T-cell (primary cell): ENCODE results near the gene KAT7. TPM values are rescaled to one million over a fixed set of nuclear protein-coding genes. Genes with fewer than 3 reads are reported as not detected.
A peak's percentile ranks its signal among the peaks of the same experiment; 100 is the strongest.

ENCODE experiments used
- ATAC-seq, 4 experiments: fragments of 200-7000 bp in 3 of 4; fragments of 150-1000 bp in 1 of 4; cut with Tn5 transposase; replicated peaks in 1 of 4; 1 replicate in 3 of 4; 2 replicates in 1 of 4; pipeline ENCODE4 v1.10.0; 2021; ENCODE audit warnings: moderate library complexity in 3 of 4, mild to moderate bottlenecking in 2 of 4, moderate number of reproducible peaks in 1 of 4
- CTCF ChIA-PET, 2 donors: fragments of 300-600 bp; sonication (Branson Sonifier 250); formaldehyde crosslinking; loops; one replicate each; lab custom pipeline; 2022; ENCODE audit warnings: antibody characterized with exemption in 2 of 2; lab: Charles Lee
- POLR2A ChIA-PET, 2 donors: fragments of 300-600 bp; sonication (Branson Sonifier 250); formaldehyde crosslinking; loops; one replicate each; lab custom pipeline; 2022; ENCODE audit warnings: antibody characterized with exemption in 2 of 2; lab: Charles Lee
- DNase-seq, 35 experiments: peaks; one replicate each; pipeline versions ENCODE4 v3.0.0 to v3.0.0-alpha.2; 2013 to 2023
- H3K27ac ChIP-seq: one replicate; pipeline ENCODE4 v1.5.1; 2013; ENCODE audit warnings: low read length
- H3K27me3 ChIP-seq, 2 experiments: replicated peaks in 1 of 2; 1 replicate in 1 of 2; 2 replicates in 1 of 2; pipeline versions ENCODE4 v1.6.1 to v1.7.0; 2013; ENCODE audit warnings: low read length in 1 of 2, mixed read lengths in 1 of 2; ENCODE audit not compliant: control insufficient read depth in 2 of 2, insufficient read depth in 2 of 2; ENCODE audit errors: extremely low read depth in 1 of 2
- H3K36me3 ChIP-seq, 2 donors: 1 replicate in 1 of 2; 2 replicates in 1 of 2; pipeline versions ENCODE4 v1.6.1 to v1.7.0; 2013; ENCODE audit warnings: low read length in 1 of 2; ENCODE audit not compliant: control insufficient read depth in 2 of 2, insufficient read depth in 1 of 2; ENCODE audit errors: extremely low read depth in 1 of 2
- H3K4me1 ChIP-seq, 2 experiments: 1 replicate in 1 of 2; 2 replicates in 1 of 2; pipeline versions ENCODE4 v1.6.1 to v1.7.0; 2013; ENCODE audit warnings: low read length in 2 of 2, mixed read lengths in 1 of 2; ENCODE audit not compliant: insufficient read depth in 2 of 2, control insufficient read depth in 1 of 2; ENCODE audit errors: extremely low read depth in 1 of 2
- H3K4me3 ChIP-seq, 2 donors: 1 replicate in 1 of 2; 2 replicates in 1 of 2; pipeline versions ENCODE4 v1.5.1 to v1.7.0; 2013; ENCODE audit warnings: mild to moderate bottlenecking in 2 of 2, low read length in 1 of 2, moderate library complexity in 1 of 2; ENCODE audit not compliant: control insufficient read depth in 1 of 2; ENCODE audit errors: extremely low read depth in 1 of 2
- H3K9me3 ChIP-seq: 2 replicates; pipeline ENCODE4 v1.7.0; 2013
- H3K27ac Mint-ChIP-seq, 2 donors: one replicate each; pipeline ENCODE4 v1.8.0; 2020 to 2021; ENCODE audit warnings: mild to moderate bottlenecking in 2 of 2, mixed read lengths in 2 of 2
- H3K27me3 Mint-ChIP-seq, 2 donors: one replicate each; pipeline ENCODE4 v1.8.0; 2021 to 2022; ENCODE audit warnings: mixed read lengths in 2 of 2
- H3K36me3 Mint-ChIP-seq: one replicate; pipeline ENCODE4 v1.8.0; 2021; ENCODE audit warnings: mixed read lengths
- H3K4me1 Mint-ChIP-seq, 3 donors: one replicate each; pipeline ENCODE4 v1.8.0; 2020 to 2022; ENCODE audit warnings: mixed read lengths in 3 of 3, mild to moderate bottlenecking in 1 of 3
- H3K4me3 Mint-ChIP-seq, 3 donors: one replicate each; pipeline ENCODE4 v1.8.0; 2020 to 2022; ENCODE audit warnings: mild to moderate bottlenecking in 3 of 3, mixed read lengths in 3 of 3, moderate library complexity in 3 of 3
- H3K9me3 Mint-ChIP-seq, 3 donors: one replicate each; pipeline ENCODE4 v1.8.0; 2020 to 2022; ENCODE audit warnings: mixed read lengths in 3 of 3
- WGBS: methylation state at CpG from one replicate; pipeline ENCODE4 v1.1.5; 2013; ENCODE audit warnings: missing lambda C conversion rate; ENCODE audit not compliant: insufficient coverage; 5-methylcytosine and 5-hydroxymethylcytosine counted together
- total RNA-seq, 35 experiments: library from RNA in 6 of 35; stranded (reverse) in 6 of 35; fragments of 120-200 nt in 1 of 35; gene quantifications; one replicate each; pipeline versions ENCODE4 v1.2.1 to v1.2.4 and lab custom pipeline; 2013 to 2026

The KAT7 gene
- total RNA-seq, 5 donors from 2014 or later (not counting 1 experiment from before 2014, with no cell fraction given) = 96.8 to 197 (median 99.7) TPM

- Mint-ChIP-seq H3K36me3 (no peaks in the 10 kb centered on the region), H3K4me1 (peaks cover 15 to 17% (median 16%) of the 10 kb centered on the region in 3 donors), H3K4me3 (peak overlapping the region in 1 of 3 donors; percentile 64), H3K27me3 (peaks cover 2 to 17% of the 10 kb centered on the region in 2 donors), H3K27ac (no peak overlapping the region), H3K9me3 (no peaks in the 10 kb centered on the region)
- Histone ChIP-seq H3K4me3 (no peak overlapping the region), H3K27me3 (peaks cover 0 to 48% of the 10 kb centered on the region in 2 experiments), H3K27ac (no peak overlapping the region), H3K9me3 (no peaks in the 10 kb centered on the region), H3K4me1 (peaks cover 10 to 18% of the 10 kb centered on the region in 2 experiments), H3K36me3 (no peaks in the 10 kb centered on the region)
- ATAC-seq = no peak
- DNase-seq = no peak
- POLR2A ChIA-PET = no interaction called here
- CTCF ChIA-PET = interaction anchor here in 1 of 2 donors (0.6 kb wide), 1 partner anchor 12 kb away, joined by 5 read pairs; no protein-coding TSS in a partner anchor
- 50% methylated on average over 1 of the region's 3 CpGs for WGBS
These were observed 85.4 kb downstream of the KAT7 start for GRCh38 chr17:49873926-49874325.

GRCh38 chr17:49874911-49875310, 86.4 kb downstream of the KAT7 start:
- no peaks in the 10 kb centered on the region for H3K9me3 ChIP-seq
- H3K27me3 ChIP-seq = peaks cover 6 to 46% of the 10 kb centered on the region in 2 experiments
- ATAC-seq (no peak), DNase-seq (no peak)
- no peak overlapping the region for H3K27ac ChIP-seq
- peaks cover 14 to 17% (median 15%) of the 10 kb centered on the region in 3 donors for H3K4me1 Mint-ChIP-seq
- POLR2A ChIA-PET = interaction anchor here in 1 of 2 donors (0.5 kb wide), 1 partner anchor 21 kb away, joined by 7 read pairs; no protein-coding TSS in a partner anchor
- H3K27me3 Mint-ChIP-seq = peaks cover 12 to 26% of the 10 kb centered on the region in 2 donors
- H3K9me3 Mint-ChIP-seq = no peaks in the 10 kb centered on the region
- no peak overlapping the region for H3K4me3 Mint-ChIP-seq
- H3K27ac Mint-ChIP-seq = no peak overlapping the region
- WGBS = no CpG with 5 or more reads among the region's 2 CpGs
- peaks cover 10 to 18% of the 10 kb centered on the region in 2 experiments for H3K4me1 ChIP-seq
- H3K36me3 Mint-ChIP-seq = no peaks in the 10 kb centered on the region
- H3K4me3 ChIP-seq = no peak overlapping the region
- CTCF ChIA-PET = no interaction called here
- no peaks in the 10 kb centered on the region for H3K36me3 ChIP-seq

- no peaks in the 10 kb centered on the region for H3K36me3 ChIP-seq
- no peak overlapping the region for H3K4me3 Mint-ChIP-seq
- H3K27ac ChIP-seq = no peak overlapping the region
- H3K27ac Mint-ChIP-seq = no peak overlapping the region
- H3K4me1 ChIP-seq = peaks cover 10 to 24% of the 10 kb centered on the region in 2 experiments
- WGBS = 83% methylated on average over 8 of the region's 9 CpGs
- no peak for ATAC-seq
- no peaks in the 10 kb centered on the region for H3K36me3 Mint-ChIP-seq
- H3K27me3 ChIP-seq = peaks cover 6 to 47% of the 10 kb centered on the region in 2 experiments
- H3K9me3 ChIP-seq = no peaks in the 10 kb centered on the region
- CTCF ChIA-PET = interaction anchor here in 1 of 2 donors (1.1 kb wide), 1 partner anchor 77 kb away, joined by 4 read pairs; no protein-coding TSS in a partner anchor
- H3K9me3 Mint-ChIP-seq = no peaks in the 10 kb centered on the region
- no peak for DNase-seq
- peaks cover 17 to 32% of the 10 kb centered on the region in 2 donors for H3K27me3 Mint-ChIP-seq
- peaks cover 19 to 22% (median 19%) of the 10 kb centered on the region in 3 donors for H3K4me1 Mint-ChIP-seq
- POLR2A ChIA-PET = no interaction called here
- no peak overlapping the region for H3K4me3 ChIP-seq
These were observed 87.2 kb downstream of the KAT7 start for GRCh38 chr17:49875685-49876084.

- Histone ChIP-seq H3K27ac (no peak overlapping the region), H3K9me3 (no peaks in the 10 kb centered on the region), H3K4me1 (peaks cover 0 to 11% of the 10 kb centered on the region in 2 experiments), H3K36me3 (no peaks in the 10 kb centered on the region), H3K27me3 (peaks cover 15 to 59% of the 10 kb centered on the region in 2 experiments), H3K4me3 (no peak overlapping the region)
- CTCF ChIA-PET = interaction anchor here (0.6 to 1.9 kb wide), 5 partner anchors 118 to 593 kb away, joined by 3 to 13 read pairs (median 4); no protein-coding TSS in a partner anchor
- no peak for ATAC-seq
- H3K4me3 Mint-ChIP-seq = peak overlapping the region in 1 of 3 donors; percentile 10
- no peak overlapping the region for H3K27ac Mint-ChIP-seq
- DNase-seq = no peak
- WGBS = 67% methylated on average over 3 of the region's 14 CpGs
- H3K27me3 Mint-ChIP-seq = peaks cover 29 to 57% of the 10 kb centered on the region in 2 donors
- no peaks in the 10 kb centered on the region for H3K9me3 Mint-ChIP-seq
- peaks cover 4 to 8% (median 7%) of the 10 kb centered on the region in 3 donors for H3K4me1 Mint-ChIP-seq
- no peaks in the 10 kb centered on the region for H3K36me3 Mint-ChIP-seq
- POLR2A ChIA-PET = no interaction called here
These were observed 90.7 kb downstream of the KAT7 start for GRCh38 chr17:49878931-49879904.

GRCh38 chr17:49880291-49881053, 92.0 kb downstream of the KAT7 start:
- H3K4me1 ChIP-seq = peaks cover 0 to 11% of the 10 kb centered on the region in 2 experiments
- ATAC-seq (peak; percentile 94 to 97 (median 96)), DNase-seq (peak; percentile 12 to 77 (median 60))
- WGBS = 7% methylated on average over 36 of the region's 41 CpGs
- Mint-ChIP-seq H3K27ac (no peak overlapping the region), H3K4me1 (peaks cover 4 to 8% (median 7%) of the 10 kb centered on the region in 3 donors), H3K27me3 (peaks cover 35 to 60% of the 10 kb centered on the region in 2 donors), H3K36me3 (no peaks in the 10 kb centered on the region), H3K9me3 (no peaks in the 10 kb centered on the region), H3K4me3 (peak overlapping the region; percentile 9 to 58 (median 47))
- H3K36me3 ChIP-seq = no peaks in the 10 kb centered on the region
- ChIA-PET CTCF (interaction anchor here (0.6 to 1.9 kb wide), 5 partner anchors 110 to 337 kb away, joined by 3 to 15 read pairs (median 4); no protein-coding TSS in a partner anchor), POLR2A (no interaction called here)
- H3K4me3 ChIP-seq = no peak overlapping the region
- H3K27me3 ChIP-seq = peaks cover 15 to 60% of the 10 kb centered on the region in 2 experiments
- no peak overlapping the region for H3K27ac ChIP-seq
- no peaks in the 10 kb centered on the region for H3K9me3 ChIP-seq
